Keratinocyte (primary cell): Measurements from ENCODE around the gene APBB2.

Experiments used
- EZH2 ChIP-seq: IDR thresholded peaks from one replicate; pipeline ENCODE4 v1.6.1; 2012; ENCODE audit warnings: inconsistent platforms, mild to moderate bottlenecking, low read length, moderate library complexity
- TF ChIP-seq, protein P1 (sequence below), 3 experiments: IDR thresholded peaks in 1 of 3; conservative IDR thresholded peaks in 1 of 3; optimal IDR thresholded peaks in 1 of 3; 2 replicates in 2 of 3; 3 replicates in 1 of 3; pipeline versions ENCODE3 to v1.5.1; 2011; ENCODE audit warnings: low read length in 3 of 3, mild to moderate bottlenecking in 3 of 3, moderate library complexity in 2 of 3, control low read depth in 1 of 3, inconsistent platforms in 1 of 3; ENCODE audit not compliant: insufficient read depth in 2 of 3; ENCODE audit errors: extremely low read depth in 1 of 3

DNA sequence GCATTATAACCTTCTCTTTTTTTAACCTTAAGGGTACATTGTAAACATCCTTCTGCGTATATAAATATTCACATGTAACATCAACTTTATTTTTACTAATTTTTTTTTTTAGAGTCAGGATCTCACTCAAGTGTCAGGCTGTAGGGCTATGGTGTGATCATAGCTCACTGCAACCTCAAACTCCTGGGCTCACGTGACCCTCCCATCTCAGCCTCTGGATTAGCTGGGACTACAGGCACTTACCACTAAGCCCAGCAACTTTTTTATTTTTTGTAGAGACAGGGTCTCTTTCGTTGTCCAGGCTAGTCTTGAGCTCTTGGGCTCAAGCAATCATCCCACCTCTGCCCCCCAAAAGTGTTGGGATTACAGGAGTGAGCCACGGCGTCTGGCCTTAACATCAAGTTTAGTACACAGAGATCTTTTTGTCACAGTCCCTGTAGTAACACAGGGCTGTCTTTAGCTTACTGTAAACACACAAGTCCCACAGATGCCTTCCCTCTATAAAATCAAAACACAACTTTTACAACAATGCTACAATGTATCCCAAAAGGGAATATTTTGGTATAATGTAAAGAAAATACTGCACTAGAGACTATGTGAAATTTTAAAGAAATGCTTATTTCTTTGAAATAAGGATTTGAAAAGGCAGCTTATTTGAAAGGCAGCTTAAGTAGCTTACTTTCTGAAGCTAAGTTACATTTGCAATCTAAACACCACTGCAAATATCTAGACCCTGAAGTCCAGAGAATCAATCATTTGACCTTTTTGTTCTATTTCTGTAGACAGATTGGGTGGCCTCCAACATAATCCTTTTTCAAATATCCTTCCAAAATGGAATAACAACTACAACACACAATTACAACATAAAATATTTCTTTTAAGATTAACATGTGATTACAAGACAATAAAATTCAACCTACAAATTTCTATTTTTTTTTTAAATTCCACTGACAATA, 116.0 kb downstream of the APBB2 start:
- no peak for TF ChIP-seq EZH2
- TF ChIP-seq, protein P1, sequence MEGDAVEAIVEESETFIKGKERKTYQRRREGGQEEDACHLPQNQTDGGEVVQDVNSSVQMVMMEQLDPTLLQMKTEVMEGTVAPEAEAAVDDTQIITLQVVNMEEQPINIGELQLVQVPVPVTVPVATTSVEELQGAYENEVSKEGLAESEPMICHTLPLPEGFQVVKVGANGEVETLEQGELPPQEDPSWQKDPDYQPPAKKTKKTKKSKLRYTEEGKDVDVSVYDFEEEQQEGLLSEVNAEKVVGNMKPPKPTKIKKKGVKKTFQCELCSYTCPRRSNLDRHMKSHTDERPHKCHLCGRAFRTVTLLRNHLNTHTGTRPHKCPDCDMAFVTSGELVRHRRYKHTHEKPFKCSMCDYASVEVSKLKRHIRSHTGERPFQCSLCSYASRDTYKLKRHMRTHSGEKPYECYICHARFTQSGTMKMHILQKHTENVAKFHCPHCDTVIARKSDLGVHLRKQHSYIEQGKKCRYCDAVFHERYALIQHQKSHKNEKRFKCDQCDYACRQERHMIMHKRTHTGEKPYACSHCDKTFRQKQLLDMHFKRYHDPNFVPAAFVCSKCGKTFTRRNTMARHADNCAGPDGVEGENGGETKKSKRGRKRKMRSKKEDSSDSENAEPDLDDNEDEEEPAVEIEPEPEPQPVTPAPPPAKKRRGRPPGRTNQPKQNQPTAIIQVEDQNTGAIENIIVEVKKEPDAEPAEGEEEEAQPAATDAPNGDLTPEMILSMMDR (optimal IDR thresholded peaks at IDR 0.05 in 1 of 3, IDR thresholded peaks at IDR 0.05 in 1 of 3, conservative IDR thresholded peaks at IDR 0.05 in 1 of 3; ENCODE audit: extremely low read depth in 1 of 3, insufficient read depth in 2 of 3, low read length in 3 of 3) = no peak
